Endothelial cell of umbilical vein (primary cell): ENCODE results near the gene CCNK.

ENCODE experiments used
- EZH2 ChIP-seq: IDR thresholded peaks from 2 replicates; pipeline ENCODE4 v1.6.1; 2012; ENCODE audit warnings: borderline replicate concordance, low read depth, mild to moderate bottlenecking, moderate library complexity, low read length, inconsistent platforms; ENCODE audit not compliant: severe bottlenecking
- JUN ChIP-seq: IDR thresholded peaks from 2 replicates; pipeline ENCODE4 v1.6.1; 2011; ENCODE audit warnings: borderline replicate concordance, low read depth; ENCODE audit not compliant: insufficient read length, insufficient read depth
- POLR2AphosphoS5 ChIP-seq: IDR thresholded peaks from 2 replicates; pipeline ENCODE4 v1.6.1; 2012; ENCODE audit warnings: low read depth, mild to moderate bottlenecking, control low read depth, low read length, moderate library complexity; ENCODE audit not compliant: insufficient read depth
- TF ChIP-seq, protein P1 (sequence below), 2 donors: IDR thresholded peaks; 1 replicate in 1 of 2; 2 replicates in 1 of 2; pipeline ENCODE4 v1.5.1; 2011; ENCODE audit warnings: low read length in 2 of 2, mild to moderate bottlenecking in 2 of 2, moderate library complexity in 2 of 2, control low read depth in 1 of 2, inconsistent platforms in 1 of 2, low read depth in 1 of 2; ENCODE audit not compliant: insufficient read depth in 1 of 2; ENCODE audit errors: extremely low read depth in 1 of 2

- TF ChIP-seq, protein P1, sequence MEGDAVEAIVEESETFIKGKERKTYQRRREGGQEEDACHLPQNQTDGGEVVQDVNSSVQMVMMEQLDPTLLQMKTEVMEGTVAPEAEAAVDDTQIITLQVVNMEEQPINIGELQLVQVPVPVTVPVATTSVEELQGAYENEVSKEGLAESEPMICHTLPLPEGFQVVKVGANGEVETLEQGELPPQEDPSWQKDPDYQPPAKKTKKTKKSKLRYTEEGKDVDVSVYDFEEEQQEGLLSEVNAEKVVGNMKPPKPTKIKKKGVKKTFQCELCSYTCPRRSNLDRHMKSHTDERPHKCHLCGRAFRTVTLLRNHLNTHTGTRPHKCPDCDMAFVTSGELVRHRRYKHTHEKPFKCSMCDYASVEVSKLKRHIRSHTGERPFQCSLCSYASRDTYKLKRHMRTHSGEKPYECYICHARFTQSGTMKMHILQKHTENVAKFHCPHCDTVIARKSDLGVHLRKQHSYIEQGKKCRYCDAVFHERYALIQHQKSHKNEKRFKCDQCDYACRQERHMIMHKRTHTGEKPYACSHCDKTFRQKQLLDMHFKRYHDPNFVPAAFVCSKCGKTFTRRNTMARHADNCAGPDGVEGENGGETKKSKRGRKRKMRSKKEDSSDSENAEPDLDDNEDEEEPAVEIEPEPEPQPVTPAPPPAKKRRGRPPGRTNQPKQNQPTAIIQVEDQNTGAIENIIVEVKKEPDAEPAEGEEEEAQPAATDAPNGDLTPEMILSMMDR (IDR thresholded peaks at IDR 0.05; ENCODE audit: extremely low read depth in 1 of 2, insufficient read depth in 1 of 2, low read depth in 1 of 2, low read length in 2 of 2): no peak
- TF ChIP-seq EZH2: no peak
- TF ChIP-seq POLR2AphosphoS5: no peak
- no peak for TF ChIP-seq JUN
These were observed 45.9 kb upstream of the CCNK start for GRCh38 chr14:99435327-99435726.
